A549 (cell line): ENCODE data around the gene NRM. TPM values are rescaled to one million over a fixed set of nuclear protein-coding genes. Genes with fewer than 3 reads are reported as not detected.

Experiments used
- ATAC-seq, 2 experiments: fragments of 200-7000 bp in 1 of 2; fragments of >200 bp in 1 of 2; cut with Nextera tagmentation in 1 of 2; cut with Tn5 transposase in 1 of 2; 3 replicates each; pipeline versions ENCODE4 v1.8.0 to v1.9.1; 2018 to 2020; ENCODE audit warnings: mild to moderate bottlenecking in 1 of 2, moderate library complexity in 1 of 2
- CTCF ChIA-PET: fragments of 300-600 bp; sonication (Branson Sonifier 250); formaldehyde crosslinking; extraction: SDS; loops from one replicate; lab custom pipeline; 2021; ENCODE audit warnings: antibody characterized with exemption, inconsistent platforms; lab: Yijun Ruan, JAX
- POLR2A ChIA-PET: fragments of 350-600 bp; formaldehyde crosslinking; extraction: SDS; loops from one replicate; lab custom pipeline; 2021; ENCODE audit warnings: antibody characterized with exemption, inconsistent platforms; lab: Yijun Ruan, JAX
- DNase-seq, 2 experiments: peaks; one replicate each; pipeline versions ENCODE4 v3.0.0 to v3.0.0-alpha.2; 2011 to 2016; ENCODE audit warnings: low read depth in 1 of 2, low spot score in 1 of 2
- FAIRE-seq: peaks from 2 replicates; lab custom pipeline; 2011; peaks lifted over from hg19 to GRCh38; lab: Jason Lieb, UNC
- H3K27ac ChIP-seq, 2 experiments: fragments of >200 bp; sonication (Bioruptor Twin); formaldehyde crosslinking; 3 replicates each; pipeline ENCODE4 v1.5.1; 2016 to 2017
- H3K4me1 ChIP-seq: fragments of >200 bp; sonication (Bioruptor Twin); formaldehyde crosslinking; 3 replicates; pipeline ENCODE4 v1.6.1; 2016
- H3K4me2 ChIP-seq: fragments of >200 bp; sonication (Bioruptor Twin); formaldehyde crosslinking; 3 replicates; pipeline ENCODE4 v1.6.1; 2016
- H3K4me3 ChIP-seq: fragments of >200 bp; sonication (Bioruptor Twin); formaldehyde crosslinking; 3 replicates; pipeline ENCODE4 v1.5.1; 2016
- H3K9me3 ChIP-seq: fragments of >200 bp; sonication (Bioruptor Twin); formaldehyde crosslinking; 3 replicates; pipeline ENCODE4 v1.6.1; 2016
- CBX2 ChIP-seq: fragments of 200-600 bp; sonication (generic); IDR thresholded peaks from 2 replicates; pipeline ENCODE4 v1.6.1; 2016; ENCODE audit warnings: low read depth, mild to moderate bottlenecking, borderline replicate concordance
- CHD2 ChIP-seq: fragments of 150-350 bp; IDR thresholded peaks from 2 replicates; pipeline ENCODE4 v1.6.1; 2014; ENCODE audit warnings: low read length; ENCODE audit not compliant: partially characterized antibody
- CHD4 ChIP-seq: fragments of 200-600 bp; sonication (generic); IDR thresholded peaks from 2 replicates; pipeline ENCODE4 v1.6.1; 2016; ENCODE audit warnings: antibody characterized with exemption, mild to moderate bottlenecking, borderline replicate concordance
- CTCF ChIP-seq: fragments of >200 bp; sonication (Bioruptor Twin); formaldehyde crosslinking; IDR thresholded peaks from 3 replicates; pipeline ENCODE4 v1.5.1; 2016
- EP300 ChIP-seq, 2 experiments: fragments of >200 bp; sonication (Bioruptor Twin); formaldehyde crosslinking; IDR thresholded peaks; 2 replicates in 1 of 2; 3 replicates in 1 of 2; pipeline ENCODE4 v1.6.1; 2016 to 2017
- ESRRA ChIP-seq: fragments of 150-350 bp; IDR thresholded peaks from 2 replicates; pipeline ENCODE4 v1.6.1; 2014; ENCODE audit warnings: mild to moderate bottlenecking, low read length, borderline replicate concordance
- FOSB ChIP-seq: fragments of 250-450 bp; sonication (Bioruptor Pico); IDR thresholded peaks from 2 replicates; pipeline ENCODE4 v1.5.0; 2020; ENCODE audit warnings: mild to moderate bottlenecking, moderate library complexity
- FOSL2 ChIP-seq, 2 experiments: fragments of 450-650 bp in 1 of 2; fragments of >200 bp in 1 of 2; sonication (Bioruptor Twin) in 1 of 2; formaldehyde crosslinking; IDR thresholded peaks; 2 replicates each; pipeline versions ENCODE4 v1.5.0 to v1.6.1; 2016 to 2020; ENCODE audit warnings: mild to moderate bottlenecking in 1 of 2, moderate library complexity in 1 of 2
- FOXS1 ChIP-seq: fragments of 250-450 bp; sonication (Bioruptor Pico); IDR thresholded peaks from 2 replicates; pipeline ENCODE4 v1.5.0; 2020; ENCODE audit warnings: mild to moderate bottlenecking, moderate library complexity
- GATA3 ChIP-seq: IDR thresholded peaks from 2 replicates; pipeline ENCODE4 v1.6.1; 2012; ENCODE audit warnings: borderline replicate concordance
- HDAC2 ChIP-seq: fragments of 200-600 bp; sonication (generic); IDR thresholded peaks from 2 replicates; pipeline ENCODE4 v1.6.1; 2016
- HMGXB4 ChIP-seq: fragments of 250-450 bp; sonication (Bioruptor Pico); IDR thresholded peaks from 2 replicates; pipeline ENCODE4 v1.5.0; 2021; ENCODE audit warnings: mild to moderate bottlenecking, moderate library complexity, borderline replicate concordance
- JUN ChIP-seq, 2 experiments: fragments of >200 bp; sonication (Bioruptor Twin); formaldehyde crosslinking; IDR thresholded peaks; 2 replicates in 1 of 2; 3 replicates in 1 of 2; pipeline ENCODE4 v1.6.1; 2016 to 2017
- KDM1A ChIP-seq: fragments of 200-600 bp; sonication (generic); IDR thresholded peaks from 2 replicates; pipeline ENCODE4 v1.6.1; 2016; ENCODE audit warnings: low read depth, mild to moderate bottlenecking
- MAZ ChIP-seq: fragments of 150-350 bp; IDR thresholded peaks from 2 replicates; pipeline ENCODE4 v1.6.1; 2014; ENCODE audit warnings: antibody characterized with exemption, low read depth, low read length, borderline replicate concordance
- MYC ChIP-seq: IDR thresholded peaks from 2 replicates; pipeline ENCODE4 v1.6.1; 2012; ENCODE audit warnings: mild to moderate bottlenecking, inconsistent platforms, low read length, improper control_type of control experiment, borderline replicate concordance
- NPAS2 ChIP-seq: fragments of 250-450 bp; sonication (Bioruptor Pico); IDR thresholded peaks from 2 replicates; pipeline ENCODE4 v1.8.0; 2022; ENCODE audit warnings: mild to moderate bottlenecking, moderate library complexity, borderline replicate concordance
- PBX3 ChIP-seq: IDR thresholded peaks from 2 replicates; pipeline ENCODE4 v1.6.1; 2012
- POLR2AphosphoS2 ChIP-seq: conservative IDR thresholded peaks from 2 replicates; pipeline ENCODE4 v1.6.1; 2012; ENCODE audit warnings: low read length, improper control_type of control experiment, inconsistent platforms
- RARB ChIP-seq: fragments of 250-450 bp; sonication (Bioruptor Pico); IDR thresholded peaks from 2 replicates; pipeline ENCODE4 v1.8.0; 2021; ENCODE audit warnings: mild to moderate bottlenecking, moderate library complexity
- TFCP2L1 ChIP-seq: fragments of 250-450 bp; sonication (Bioruptor Pico); IDR thresholded peaks from 2 replicates; pipeline ENCODE4 v1.5.0; 2021; ENCODE audit warnings: mild to moderate bottlenecking
- TP53 ChIP-seq: fragments of 250-450 bp; sonication (Bioruptor Pico); IDR thresholded peaks from 2 replicates; pipeline ENCODE4 v1.5.0; 2021; ENCODE audit warnings: mild to moderate bottlenecking, moderate library complexity
- ZFP36 ChIP-seq: fragments of 450-650 bp; IDR thresholded peaks from 2 replicates; pipeline ENCODE4 v1.6.1; 2014; ENCODE audit warnings: borderline replicate concordance; ENCODE audit not compliant: partially characterized antibody
- ZSCAN20 ChIP-seq: fragments of 250-450 bp; sonication (Bioruptor Pico); IDR thresholded peaks from 2 replicates; pipeline ENCODE4 v1.8.0; 2022; ENCODE audit warnings: mild to moderate bottlenecking, moderate library complexity
- WGBS: methylation state at CpG from one replicate; pipeline ENCODE4 v1.1.6; 2017; ENCODE audit errors: missing lambda C conversion rate; 5-methylcytosine and 5-hydroxymethylcytosine counted together
- polyA plus RNA-seq, 4 experiments: library from polyadenylated mRNA; depleted of rRNA in 3 of 4; stranded (reverse); fragments of >200 nt; fragmentation: RNase III in 1 of 4; extraction: RNeasy Plus Mini Kit Qiagen cat#74134 plus additional on column Dnase treatment in 1 of 4; gene quantifications; 2 replicates in 3 of 4; 3 replicates in 1 of 4; pipeline ENCODE4 v1.2.3, GENCODE V29; 2011 to 2017
- TF ChIP-seq, protein P1 (sequence below): fragments of 200-600 bp; sonication (generic); IDR thresholded peaks from 2 replicates; pipeline ENCODE4 v1.6.1; 2016; ENCODE audit warnings: antibody characterized with exemption, mild to moderate bottlenecking, moderate library complexity
- TF ChIP-seq, protein P2 (sequence below): IDR thresholded peaks from 2 replicates; pipeline ENCODE4 v1.6.1; 2012

The NRM gene
- polyA plus RNA-seq, 2 of the 4 experiments (the other 2 are of a cell fraction) = 11.3 to 13.0 TPM

DNA sequence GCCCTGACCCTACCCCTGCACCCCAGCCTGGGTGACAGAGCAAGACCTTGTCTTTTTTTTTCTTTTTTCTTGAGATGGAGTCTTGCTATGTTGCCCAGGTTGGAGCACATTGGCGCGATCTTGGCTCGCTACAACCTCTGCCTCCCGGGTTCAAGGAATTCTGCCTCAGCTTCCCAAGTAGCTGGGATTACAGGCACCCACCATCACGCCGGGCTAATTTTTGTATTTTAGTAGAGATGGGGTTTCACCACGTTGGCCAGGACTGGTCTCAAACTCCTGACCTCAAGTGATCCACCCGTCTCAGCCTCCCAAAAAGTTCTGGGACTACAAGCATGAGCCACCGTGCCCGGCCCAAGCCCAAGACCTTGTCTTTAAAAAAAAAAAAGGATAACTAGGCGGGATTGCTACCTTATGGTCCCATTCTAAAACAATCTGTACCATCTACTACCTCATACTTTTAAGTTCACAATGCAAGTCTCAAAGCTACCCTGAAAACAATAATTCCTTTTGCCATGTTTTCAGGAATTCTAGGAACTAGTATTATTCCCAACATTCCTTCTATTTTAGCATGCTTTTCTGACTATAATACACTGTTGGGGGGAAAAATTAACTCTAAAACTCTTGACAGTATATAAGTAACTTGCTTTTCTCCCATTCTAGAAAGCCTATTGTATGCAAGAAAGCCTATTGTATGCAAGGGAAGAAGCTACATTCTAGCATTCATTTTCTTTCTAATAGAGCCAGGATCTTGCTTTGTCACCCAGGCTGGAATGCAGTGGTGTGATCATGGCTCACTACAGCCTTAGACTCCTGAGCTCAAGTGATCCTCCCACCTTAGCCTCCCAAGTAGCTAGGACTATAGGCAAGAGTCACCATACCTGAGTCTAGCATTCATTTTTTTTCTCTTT, 36.0 kb upstream of the NRM start (continued):
- TF ChIP-seq CTCF = no peak
- TF ChIP-seq ZSCAN20 (CRISPR knock-in tag) = no peak
- TF ChIP-seq ESRRA = no peak
- TF ChIP-seq JUN (IDR thresholded peaks at IDR 0.05) = no peak

- no peak for FAIRE-seq
- CTCF ChIA-PET = interaction anchor here (0.6 to 18.8 kb wide), 6 partner anchors 38 to 1164 kb away, joined by 3 to 539 read pairs (median 6); partner anchors contain the start of gene DHX16
- H3K4me3 ChIP-seq = no peak overlapping the region
- peak in 1 of 2 experiments; percentile 36 for DNase-seq
- whole genome bisulfite sequencing = 64% methylated on average over 3 of the region's 3 CpGs
- POLR2A ChIA-PET = interaction anchor here (1.1 to 1.2 kb wide), 2 partner anchors 11 to 13 kb away, joined by 3 read pairs; no protein-coding TSS in a partner anchor
- peak in 1 of 2 experiments; percentile 22; a peak in 3 of 6 replicates for ATAC-seq
- peaks cover 50% of the 10 kb centered on the region for H3K4me1 ChIP-seq
- H3K4me2 ChIP-seq = peak overlapping the region; percentile 96; the same call in 1 of the 3 replicates
- peak overlapping the region in 1 of 2 experiments; percentile 64; a peak in 4 of 6 replicates for H3K27ac ChIP-seq
- H3K9me3 ChIP-seq = no peaks in the 10 kb centered on the region
- TF ChIP-seq FOSL2 (IDR thresholded peaks at IDR 0.05) (no peak), FOSL2 (CRISPR knock-in tag; IDR thresholded peaks at IDR 0.05) (no peak), HDAC2 (no peak), JUN (IDR thresholded peaks at IDR 0.05) (no peak; a peak in 3 of 5 replicates), MYC (no peak), TFCP2L1 (CRISPR knock-in tag) (peak; percentile 89; the same call in 1 of the 2 replicates), FOXS1 (CRISPR knock-in tag) (no peak), FOSB (CRISPR knock-in tag) (peak; percentile 78), CBX2 (no peak), PBX3 (peak; percentile 67; the same call in 1 of the 2 replicates), CHD2 (peak; percentile 20), TP53 (peak; percentile 87), MAZ (no peak), KDM1A (no peak), GATA3 (no peak), RARB (CRISPR knock-in tag) (peak; percentile 35; the same call in 1 of the 2 replicates), EP300 (IDR thresholded peaks at IDR 0.05) (no peak), CHD4 (no peak), HMGXB4 (no peak), POLR2AphosphoS2 (peak; percentile 76), NPAS2 (CRISPR knock-in tag) (no peak), ZFP36 (no peak)
- TF ChIP-seq, protein P1, sequence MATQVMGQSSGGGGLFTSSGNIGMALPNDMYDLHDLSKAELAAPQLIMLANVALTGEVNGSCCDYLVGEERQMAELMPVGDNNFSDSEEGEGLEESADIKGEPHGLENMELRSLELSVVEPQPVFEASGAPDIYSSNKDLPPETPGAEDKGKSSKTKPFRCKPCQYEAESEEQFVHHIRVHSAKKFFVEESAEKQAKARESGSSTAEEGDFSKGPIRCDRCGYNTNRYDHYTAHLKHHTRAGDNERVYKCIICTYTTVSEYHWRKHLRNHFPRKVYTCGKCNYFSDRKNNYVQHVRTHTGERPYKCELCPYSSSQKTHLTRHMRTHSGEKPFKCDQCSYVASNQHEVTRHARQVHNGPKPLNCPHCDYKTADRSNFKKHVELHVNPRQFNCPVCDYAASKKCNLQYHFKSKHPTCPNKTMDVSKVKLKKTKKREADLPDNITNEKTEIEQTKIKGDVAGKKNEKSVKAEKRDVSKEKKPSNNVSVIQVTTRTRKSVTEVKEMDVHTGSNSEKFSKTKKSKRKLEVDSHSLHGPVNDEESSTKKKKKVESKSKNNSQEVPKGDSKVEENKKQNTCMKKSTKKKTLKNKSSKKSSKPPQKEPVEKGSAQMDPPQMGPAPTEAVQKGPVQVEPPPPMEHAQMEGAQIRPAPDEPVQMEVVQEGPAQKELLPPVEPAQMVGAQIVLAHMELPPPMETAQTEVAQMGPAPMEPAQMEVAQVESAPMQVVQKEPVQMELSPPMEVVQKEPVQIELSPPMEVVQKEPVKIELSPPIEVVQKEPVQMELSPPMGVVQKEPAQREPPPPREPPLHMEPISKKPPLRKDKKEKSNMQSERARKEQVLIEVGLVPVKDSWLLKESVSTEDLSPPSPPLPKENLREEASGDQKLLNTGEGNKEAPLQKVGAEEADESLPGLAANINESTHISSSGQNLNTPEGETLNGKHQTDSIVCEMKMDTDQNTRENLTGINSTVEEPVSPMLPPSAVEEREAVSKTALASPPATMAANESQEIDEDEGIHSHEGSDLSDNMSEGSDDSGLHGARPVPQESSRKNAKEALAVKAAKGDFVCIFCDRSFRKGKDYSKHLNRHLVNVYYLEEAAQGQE = no peak
- TF ChIP-seq, protein P2, sequence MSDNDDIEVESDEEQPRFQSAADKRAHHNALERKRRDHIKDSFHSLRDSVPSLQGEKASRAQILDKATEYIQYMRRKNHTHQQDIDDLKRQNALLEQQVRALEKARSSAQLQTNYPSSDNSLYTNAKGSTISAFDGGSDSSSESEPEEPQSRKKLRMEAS = no peak
Measured at GRCh38 chr6:30725713-30726505, 35.1 kb upstream of the NRM start.
